NCI-H2029 treated with DMSO at 0.1 percent for 48 hours (cell line): ENCODE results near the gene ATP1A2.
"Not testable (repeated sequence)": the region's sequence is repeated elsewhere in the genome, so short reads cannot be mapped to it uniquely, and the experiment has no call there.

Experiments used
- DNase-seq: peaks from one replicate; lab custom pipeline; 2025; lab: John Stamatoyannopoulos, UW

Gene ATP1A2

DNA sequence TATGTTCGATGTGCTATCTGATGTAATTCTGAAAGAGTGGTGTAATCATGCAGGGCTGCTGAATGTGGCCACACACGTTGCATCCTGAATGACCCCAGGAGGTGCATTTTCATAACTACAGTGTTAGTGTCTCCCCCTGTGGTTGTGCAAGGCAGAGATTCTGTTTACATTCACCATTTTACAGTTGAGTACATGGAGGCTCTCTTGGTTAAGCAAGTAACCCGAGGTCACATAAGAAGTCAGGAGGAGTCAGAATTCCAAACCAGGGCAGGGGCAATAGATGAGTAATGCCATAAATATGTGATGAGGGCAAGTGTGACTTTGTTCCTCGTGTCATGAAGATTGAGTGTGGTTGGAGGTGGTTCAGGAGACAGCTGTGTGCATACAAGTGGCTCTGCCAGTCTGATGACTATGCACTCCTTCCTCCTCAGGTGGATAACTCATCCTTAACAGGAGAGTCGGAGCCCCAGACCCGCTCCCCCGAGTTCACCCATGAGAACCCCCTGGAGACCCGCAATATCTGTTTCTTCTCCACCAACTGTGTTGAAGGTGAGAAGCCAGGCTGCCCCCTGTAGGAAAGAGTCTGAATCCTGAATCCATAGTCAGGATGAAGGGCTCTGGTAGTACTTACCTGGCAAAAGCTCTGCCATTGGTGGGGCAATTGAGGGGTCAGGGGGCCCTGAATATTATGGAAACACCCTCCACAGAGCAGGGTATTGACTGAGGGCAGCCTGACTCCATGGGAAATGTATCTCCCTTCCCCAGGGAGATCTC lies 9.3 kb downstream of the ATP1A2 start:
- no peak for DNase-seq

DNA sequence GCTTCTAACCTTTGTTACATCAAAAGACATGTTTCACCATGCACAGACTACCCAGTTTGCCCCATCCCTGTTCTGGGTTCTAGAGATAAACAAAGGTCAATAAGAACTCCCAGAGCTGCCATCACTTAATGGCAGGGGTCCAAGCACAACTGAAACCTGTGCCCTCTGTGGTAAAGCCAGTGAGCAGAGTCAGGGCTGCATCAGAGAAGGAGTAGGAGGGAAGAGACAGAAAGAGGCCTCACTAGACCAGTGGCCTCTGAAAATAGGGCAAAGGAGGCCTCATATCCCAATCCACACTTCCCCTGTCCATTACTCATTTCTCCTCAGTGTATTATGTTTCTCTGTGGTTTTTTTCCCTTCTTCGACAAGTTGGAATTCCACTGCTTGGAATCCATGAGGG lies 10.2 kb downstream of the ATP1A2 start:
- DNase-seq: no peak

DNA sequence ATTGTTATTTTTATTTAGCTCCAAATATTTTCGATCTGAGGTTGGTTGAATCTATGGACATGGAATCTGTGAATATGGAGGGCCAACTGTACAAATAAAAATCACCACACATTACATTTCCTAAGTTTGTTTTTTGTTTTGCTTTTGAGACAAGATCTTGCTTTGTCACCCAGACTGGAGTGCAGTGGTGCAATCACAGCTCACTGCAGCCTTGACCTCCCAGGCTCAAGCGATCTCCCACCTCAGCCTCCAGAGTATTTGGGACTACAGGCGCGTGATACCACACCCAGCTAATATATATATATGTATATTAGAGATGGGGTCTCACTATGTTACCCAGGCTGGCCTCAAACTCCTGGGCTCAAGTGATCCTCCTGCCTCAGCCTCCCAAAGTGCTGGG lies 10.8 kb downstream of the ATP1A2 start:
- DNase-seq: not testable (repeated sequence)

DNA sequence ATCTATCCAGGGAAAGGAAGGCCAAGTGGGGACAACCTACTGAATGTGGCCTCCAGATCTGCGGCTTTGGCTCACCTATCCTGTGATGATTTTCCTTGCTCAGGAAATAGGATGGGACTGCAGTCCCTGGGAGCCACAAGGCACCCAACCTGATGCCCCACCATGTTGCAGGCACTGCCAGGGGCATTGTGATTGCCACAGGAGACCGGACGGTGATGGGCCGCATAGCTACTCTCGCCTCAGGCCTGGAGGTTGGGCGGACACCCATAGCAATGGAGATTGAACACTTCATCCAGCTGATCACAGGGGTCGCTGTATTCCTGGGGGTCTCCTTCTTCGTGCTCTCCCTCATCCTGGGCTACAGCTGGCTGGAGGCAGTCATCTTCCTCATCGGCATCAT lies 11.8 kb downstream of the ATP1A2 start:
- no peak for DNase-seq

DNA sequence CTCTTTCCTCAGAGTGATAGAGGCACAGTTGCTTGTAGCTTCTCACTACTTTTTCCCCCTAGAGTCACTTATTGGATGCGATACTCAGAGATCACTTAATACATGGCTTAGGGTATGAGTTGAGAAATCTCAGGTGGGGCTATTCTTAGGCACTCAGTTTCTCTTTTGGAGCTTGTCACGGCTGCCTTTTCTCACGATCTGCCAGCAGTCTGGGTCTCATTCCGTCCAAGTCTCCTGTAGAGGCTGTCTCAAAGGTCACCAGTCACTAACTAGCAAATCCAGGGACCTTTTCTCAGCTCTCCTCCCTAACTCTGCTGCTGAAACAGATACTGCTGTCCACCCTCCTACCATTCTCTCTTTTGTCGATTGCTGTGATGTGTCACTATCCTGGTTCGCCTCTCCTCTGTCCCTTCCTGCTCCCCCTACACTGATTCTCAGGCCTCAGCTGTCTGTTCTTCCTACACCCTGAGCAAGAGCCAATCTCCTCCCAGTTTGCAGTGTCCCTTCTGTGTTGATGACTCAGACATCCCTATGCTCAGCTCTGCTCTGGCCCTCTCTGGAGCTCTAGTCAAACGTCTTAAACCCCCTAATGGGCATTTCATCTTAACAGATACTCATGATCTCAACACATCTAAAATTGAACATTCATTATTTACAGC lies 12.4 kb downstream of the ATP1A2 start:
- DNase-seq: no peak

DNA sequence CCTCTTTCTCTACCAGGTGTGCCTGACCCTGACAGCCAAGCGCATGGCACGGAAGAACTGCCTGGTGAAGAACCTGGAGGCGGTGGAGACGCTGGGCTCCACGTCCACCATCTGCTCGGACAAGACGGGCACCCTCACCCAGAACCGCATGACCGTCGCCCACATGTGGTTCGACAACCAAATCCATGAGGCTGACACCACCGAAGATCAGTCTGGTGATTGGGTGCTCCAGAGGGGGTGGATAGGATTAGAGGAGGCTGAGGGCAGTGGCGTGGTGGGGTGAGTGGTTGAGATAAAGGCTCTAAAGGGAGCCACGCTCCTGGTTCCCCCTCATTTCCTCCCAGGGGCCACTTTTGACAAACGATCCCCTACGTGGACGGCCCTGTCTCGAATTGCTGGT lies 13.1 kb downstream of the ATP1A2 start:
- DNase-seq: no peak

DNA sequence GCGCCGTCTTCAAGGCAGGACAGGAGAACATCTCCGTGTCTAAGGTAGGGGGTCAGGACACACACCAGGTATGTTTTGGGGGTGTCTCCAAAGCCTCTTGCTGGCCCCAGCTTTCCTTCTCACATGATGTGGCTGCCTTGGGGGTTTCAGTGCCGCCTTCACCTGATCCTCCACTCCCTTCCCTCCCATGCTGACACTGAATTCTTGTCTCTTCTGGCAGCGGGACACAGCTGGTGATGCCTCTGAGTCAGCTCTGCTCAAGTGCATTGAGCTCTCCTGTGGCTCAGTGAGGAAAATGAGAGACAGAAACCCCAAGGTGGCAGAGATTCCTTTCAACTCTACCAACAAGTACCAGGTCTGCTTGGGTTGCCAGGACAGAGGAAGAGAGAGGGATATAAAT lies 13.5 kb downstream of the ATP1A2 start:
- no peak for DNase-seq

DNA sequence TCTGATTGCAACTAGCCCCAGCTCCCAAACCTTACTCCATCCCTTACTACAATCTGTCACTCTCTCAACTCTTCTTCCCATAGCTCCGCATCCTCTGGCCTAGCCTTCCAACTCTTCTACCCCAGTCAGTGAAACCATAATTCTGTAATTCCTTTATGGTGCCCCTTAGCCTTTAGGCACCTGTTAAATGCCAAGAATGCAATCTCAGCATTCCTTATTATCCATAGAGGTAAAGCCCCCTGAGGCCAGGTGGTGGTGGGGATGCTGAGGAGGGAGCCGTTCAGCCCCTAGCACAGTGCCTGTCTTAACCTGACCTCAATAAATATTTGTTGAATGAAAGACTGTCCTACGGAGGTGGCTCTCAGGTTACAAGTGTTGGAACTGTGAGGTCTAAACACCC lies 14.0 kb downstream of the ATP1A2 start:
- no peak for DNase-seq

DNA sequence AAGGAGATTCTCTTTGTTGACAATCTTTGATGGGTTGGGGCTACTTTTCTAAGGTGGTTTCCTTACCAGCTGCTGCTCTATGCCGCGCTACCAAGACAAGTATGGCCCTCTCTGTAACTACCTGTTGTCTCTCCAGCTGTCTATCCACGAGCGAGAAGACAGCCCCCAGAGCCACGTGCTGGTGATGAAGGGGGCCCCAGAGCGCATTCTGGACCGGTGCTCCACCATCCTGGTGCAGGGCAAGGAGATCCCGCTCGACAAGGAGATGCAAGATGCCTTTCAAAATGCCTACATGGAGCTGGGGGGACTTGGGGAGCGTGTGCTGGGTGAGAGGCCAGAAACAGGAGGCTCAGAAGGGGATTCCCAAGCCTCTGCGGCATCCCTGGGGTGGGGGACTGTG lies 14.4 kb downstream of the ATP1A2 start:
- no peak for DNase-seq

DNA sequence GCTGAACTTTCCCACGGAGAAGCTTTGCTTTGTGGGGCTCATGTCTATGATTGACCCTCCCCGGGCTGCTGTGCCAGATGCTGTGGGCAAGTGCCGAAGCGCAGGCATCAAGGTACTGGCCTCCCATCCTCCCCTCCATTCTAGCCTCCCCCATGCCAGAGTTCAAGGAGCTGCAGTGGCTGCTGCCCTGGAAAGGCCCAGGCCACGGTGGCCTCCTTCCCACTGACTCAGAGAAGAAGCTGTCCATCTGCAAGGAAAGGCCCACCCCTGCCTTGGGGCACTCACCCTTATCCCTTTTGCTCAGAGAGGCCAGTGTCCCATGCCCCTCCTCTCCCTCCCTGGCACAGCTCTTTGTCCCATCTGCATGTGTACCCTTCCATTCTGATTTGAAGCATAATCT lies 14.9 kb downstream of the ATP1A2 start:
- DNase-seq: no peak

DNA sequence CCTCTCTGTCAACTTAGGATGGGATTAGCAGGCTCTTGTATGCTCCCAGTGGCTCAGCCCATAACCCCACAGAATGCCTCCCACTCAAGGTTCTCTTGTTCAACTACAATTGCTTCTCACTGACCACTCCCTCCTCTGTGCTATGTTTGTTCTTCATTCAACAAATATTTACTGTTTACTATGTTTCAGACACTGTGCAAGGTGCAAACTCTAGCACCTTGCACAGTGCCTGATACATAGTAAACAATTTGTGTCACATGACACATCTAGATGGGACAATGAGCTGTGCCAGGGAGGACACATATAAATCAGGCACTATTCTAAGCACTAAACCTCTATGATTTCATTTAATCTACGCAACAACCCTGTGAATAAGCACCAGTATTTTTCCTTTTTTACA lies 15.4 kb downstream of the ATP1A2 start:
- no peak for DNase-seq

DNA sequence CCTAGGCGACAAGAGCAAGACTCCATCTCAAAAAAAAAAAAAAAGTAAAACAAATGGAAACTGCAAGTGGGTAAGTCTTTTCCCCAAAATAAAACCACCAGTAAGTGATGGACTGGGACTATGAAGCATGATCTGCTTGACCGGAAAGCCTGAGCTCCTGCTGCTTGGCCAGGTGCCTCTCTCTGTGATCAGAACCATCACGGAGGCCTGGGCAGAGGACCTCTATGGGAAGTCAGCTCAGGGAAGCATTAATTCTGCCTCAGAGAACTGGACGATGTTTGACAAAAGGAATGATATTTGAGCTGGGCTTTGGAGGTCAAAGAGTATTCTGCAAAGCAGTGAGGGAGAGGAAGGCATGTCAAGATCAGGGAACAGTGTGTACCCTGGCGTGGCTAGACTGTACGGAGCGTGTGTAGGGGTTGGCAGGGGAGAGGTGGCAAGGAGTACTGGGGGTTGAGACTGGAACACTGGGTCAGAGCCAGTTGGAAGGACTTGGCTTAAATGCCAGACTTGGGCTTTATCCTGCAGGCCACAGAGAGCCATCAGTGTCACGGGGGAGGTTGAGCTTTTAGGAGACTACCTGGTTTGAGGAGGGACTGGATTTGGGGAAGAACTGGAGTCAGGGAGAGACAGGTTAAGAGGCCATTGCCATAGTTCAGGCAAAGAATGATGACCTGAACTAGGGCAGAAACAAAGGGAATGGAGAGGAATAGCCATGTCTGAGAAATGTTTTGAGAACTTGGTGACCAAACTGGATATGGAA lies 16.4 kb downstream of the ATP1A2 start:
- no peak for DNase-seq

DNA sequence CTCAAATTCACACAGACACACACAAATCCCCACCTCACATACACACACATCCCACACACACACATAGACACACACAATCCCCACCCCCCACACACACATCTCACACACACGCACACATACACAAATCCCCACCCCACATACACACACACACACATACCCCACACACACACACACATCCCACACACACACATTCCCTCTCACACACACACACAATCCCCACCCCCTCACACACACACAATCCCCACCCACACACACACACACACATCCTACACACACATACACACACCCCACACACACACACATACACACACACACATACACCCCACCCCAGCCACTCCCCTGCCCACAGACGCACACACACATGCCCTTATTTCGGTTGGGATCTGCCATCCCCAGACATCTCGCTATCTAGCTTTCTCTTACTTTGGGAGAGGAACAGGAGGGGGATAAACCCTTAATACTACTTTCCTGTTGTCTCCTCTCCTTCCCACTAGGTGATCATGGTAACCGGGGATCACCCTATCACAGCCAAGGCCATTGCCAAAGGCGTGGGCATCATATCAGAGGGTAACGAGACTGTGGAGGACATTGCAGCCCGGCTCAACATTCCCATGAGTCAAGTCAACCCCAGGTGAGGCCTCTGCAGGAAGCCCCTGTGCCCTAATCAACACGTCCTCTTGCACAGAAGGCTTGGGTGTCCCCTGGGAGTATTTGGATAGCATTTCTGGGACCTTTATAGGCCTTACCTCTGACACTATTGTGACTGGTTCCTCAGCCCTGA lies 18.6 kb downstream of the ATP1A2 start:
- DNase-seq: no peak

DNA sequence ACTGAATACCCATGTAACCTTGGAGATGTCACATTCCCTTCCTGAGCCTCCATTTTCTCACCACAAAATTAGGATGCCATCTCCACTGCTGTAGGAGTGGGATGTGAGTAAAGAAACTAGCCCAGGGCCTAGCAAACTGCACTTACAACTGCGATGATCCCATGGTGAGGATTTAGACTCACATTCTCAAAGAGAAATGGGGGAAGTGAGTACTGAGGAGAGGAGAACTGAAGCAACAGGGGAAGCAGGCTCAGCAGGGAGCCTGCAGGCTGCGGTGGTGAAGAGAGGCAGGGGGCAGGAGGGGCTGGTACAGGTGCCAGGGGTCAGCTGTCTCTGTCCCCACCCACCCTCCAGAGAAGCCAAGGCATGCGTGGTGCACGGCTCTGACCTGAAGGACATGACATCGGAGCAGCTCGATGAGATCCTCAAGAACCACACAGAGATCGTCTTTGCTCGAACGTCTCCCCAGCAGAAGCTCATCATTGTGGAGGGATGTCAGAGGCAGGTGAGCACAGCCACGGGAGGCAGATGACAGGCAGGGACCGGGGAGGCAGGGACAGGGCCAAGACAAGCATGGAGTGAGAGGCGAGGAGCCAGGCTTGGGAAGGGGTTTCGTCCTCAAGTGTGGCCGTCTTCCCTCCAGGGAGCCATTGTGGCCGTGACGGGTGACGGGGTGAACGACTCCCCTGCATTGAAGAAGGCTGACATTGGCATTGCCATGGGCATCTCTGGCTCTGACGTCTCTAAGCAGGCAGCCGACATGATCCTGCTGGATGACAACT lies 19.4 kb downstream of the ATP1A2 start:
- no peak for DNase-seq

DNA sequence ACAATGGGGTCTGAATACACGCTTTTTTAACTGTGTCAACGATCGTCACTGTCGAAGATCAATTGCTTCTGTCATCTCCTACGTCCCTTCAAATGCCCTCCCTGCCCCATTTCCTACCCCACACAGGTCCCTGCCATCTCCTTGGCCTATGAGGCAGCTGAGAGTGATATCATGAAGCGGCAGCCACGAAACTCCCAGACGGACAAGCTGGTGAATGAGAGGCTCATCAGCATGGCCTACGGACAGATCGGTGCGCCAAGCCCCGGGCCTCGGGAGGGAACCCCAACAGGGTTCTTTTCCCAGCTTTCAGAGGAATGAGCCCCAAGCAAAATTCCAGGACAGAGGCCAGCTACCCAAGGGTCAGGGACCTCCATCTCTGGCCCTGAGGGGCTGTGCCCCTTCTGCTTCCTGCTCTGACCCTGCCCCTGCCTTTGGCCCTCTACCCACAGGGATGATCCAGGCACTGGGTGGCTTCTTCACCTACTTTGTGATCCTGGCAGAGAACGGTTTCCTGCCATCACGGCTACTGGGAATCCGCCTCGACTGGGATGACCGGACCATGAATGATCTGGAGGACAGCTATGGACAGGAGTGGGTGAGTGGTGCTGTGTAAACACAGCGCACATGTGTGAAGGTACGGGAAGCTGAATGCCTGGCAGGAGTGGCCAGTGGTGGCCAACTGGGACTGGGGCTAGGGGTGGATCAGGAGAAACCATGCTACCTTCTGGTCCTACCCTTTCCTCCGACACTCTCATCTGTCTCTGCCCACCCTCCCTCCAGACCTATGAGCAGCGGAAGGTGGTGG lies 20.8 kb downstream of the ATP1A2 start:
- no peak for DNase-seq

DNA sequence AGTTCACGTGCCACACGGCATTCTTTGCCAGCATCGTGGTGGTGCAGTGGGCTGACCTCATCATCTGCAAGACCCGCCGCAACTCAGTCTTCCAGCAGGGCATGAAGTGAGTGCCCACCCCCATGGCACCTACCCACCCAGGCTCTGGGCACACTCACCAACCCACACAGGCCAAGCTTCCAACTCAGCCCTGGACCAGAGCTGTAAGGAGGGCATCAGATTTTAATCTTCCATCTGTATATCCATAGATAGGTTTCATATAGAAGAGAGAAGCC lies 21.3 kb downstream of the ATP1A2 start:
- no peak for DNase-seq

DNA sequence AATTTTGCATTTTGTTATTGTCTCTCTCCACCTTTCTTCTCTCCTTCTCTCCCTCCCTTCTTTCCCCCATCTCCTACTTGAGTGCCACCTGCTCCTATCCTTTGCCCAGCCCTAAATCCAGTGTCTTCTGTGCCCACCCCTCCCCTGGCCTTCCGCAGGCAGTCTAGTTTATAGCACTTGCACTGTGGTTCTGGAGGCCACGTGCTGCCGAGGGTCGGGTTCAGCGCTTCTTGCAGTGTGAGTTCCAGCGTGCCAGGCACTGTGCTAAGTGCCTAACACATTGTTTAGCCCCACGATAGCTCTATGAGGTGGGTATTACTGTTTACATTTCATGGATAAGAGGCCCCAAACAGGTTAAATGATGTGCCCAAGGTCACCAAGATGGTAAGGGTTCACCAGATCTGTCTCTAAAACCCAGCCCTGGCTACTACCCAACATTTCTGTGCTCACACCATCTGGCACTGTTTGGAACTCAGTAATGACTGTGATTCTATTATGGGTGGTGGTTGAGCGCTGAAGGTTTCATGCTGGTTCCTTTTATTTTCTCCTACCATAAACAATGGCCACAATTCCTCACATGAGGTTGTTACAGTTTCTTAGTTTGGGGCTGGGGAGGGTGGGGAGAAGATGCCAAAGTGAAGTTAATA lies 21.8 kb downstream of the ATP1A2 start:
- no peak for DNase-seq

DNA sequence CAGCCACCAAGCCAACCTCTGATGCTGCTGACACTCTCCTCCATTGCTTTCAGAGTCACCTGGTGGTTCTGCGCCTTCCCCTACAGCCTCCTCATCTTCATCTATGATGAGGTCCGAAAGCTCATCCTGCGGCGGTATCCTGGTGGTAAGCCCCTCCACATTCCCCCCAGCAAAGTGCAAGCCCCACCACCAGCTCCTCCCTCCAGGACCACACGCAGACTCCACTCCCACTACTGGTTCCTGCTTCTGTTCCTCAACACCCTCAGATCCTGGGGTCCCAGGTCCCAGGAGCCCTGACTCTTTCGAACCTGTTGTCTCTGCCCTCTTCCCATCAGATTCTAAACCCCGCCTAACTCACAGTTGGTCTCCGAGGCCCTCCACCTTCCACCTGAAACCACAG lies 24.3 kb downstream of the ATP1A2 start:
- DNase-seq: no peak

DNA sequence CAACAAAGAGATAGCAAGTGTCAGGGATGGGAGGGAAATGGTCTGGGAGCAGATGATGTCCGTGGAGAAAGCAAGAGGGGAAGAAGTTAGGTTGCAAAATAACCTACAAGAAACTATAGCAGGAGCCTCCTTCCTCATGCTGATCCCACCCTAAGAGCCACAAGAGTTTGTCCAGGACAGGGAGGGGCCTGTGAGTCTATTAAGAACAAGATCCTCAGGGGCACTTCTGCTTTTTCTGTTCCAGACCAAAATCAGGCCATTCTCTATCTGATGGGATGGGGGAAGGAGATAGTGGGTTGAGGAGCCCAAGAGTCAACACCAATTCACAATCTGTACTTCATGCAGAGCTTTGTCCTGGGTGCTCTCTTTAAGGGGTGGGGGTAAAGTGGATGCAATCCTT lies 28.1 kb downstream of the ATP1A2 start:
- no peak for DNase-seq

DNA sequence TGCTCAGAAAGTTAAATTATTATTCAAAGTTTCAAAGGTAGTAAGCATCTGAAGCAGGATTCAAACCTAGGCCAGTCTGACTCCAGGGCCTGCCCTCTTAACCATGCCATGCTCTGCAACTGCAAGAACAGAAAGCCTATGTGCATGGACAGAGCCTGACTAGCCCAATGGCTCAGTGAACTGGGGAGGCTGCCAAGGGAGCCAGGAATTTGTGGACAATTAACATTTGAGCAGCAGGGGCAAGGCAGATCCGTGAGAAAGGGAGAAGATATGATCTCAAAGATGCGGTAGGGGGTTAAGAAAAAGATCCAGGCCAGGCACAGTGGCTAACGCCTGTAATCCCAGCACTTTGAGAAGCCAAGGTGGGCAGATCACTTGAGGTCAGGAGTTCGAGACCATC lies 29.4 kb downstream of the ATP1A2 start:
- no peak for DNase-seq

DNA sequence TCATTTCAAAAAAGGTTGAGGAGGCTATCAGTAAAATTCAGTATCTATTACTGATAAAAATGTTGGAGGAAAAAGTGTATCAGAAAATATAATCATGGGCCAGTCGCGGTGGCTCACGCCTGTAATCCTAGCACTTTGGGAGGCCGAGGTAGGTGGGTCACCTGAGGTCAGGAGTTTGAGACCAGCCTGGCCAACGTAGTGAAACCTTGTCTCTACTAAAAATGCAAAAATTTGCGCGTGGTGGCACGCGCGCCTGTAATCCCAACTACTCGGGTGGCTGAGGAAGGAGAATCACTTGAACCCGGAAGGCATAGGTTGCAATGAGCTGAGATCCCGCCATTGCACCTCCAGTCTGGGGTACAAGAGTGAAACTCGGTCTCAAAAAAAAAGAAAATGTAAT lies 30.5 kb downstream of the ATP1A2 start:
- no peak for DNase-seq
